GM10248 (cell line): ENCODE results near the gene CRYAA.

Experiments
- CTCF ChIA-PET: fragments of 300-600 bp; sonication (Branson Sonifier 250); formaldehyde crosslinking; extraction: SDS; loops from one replicate; lab custom pipeline; 2021; ENCODE audit warnings: antibody characterized with exemption; lab: Yijun Ruan, JAX
- POLR2A ChIA-PET: fragments of 350-650 bp; sonication (Branson Sonifier 250); formaldehyde crosslinking; extraction: SDS; loops from one replicate; lab custom pipeline; 2020; ENCODE audit warnings: antibody characterized with exemption; lab: Yijun Ruan, JAX
- DNase-seq: peaks from one replicate; pipeline ENCODE4 v3.0.0; 2012; ENCODE audit errors: extremely low spot score
- TF ChIP-seq, protein P1 (sequence below): IDR thresholded peaks from 2 replicates; pipeline ENCODE4 v1.5.1; 2012; ENCODE audit warnings: mild to moderate bottlenecking, low read depth; ENCODE audit errors: extremely low read depth, missing control alignments, control extremely low read depth

The CRYAA gene

DNA sequence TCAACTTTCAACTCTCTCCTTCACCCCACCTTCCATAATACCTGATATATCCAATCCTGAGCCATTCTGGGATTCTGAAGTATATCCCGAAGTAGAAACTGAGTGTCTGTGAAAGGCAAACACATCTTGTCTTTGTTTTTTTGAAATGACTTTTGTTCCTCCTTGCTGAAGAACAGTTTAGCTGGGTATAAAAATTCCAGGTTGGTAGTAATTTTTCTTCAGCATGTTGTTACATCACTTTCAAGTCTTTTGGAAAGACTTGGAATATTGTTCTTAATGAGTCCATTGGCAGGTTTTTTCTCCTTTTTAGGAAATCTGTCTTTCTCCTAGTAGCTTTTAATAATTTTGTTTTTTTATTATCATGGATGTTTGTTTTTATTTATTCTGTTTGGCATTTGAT, 32.7 kb downstream of the CRYAA start:
- CTCF ChIA-PET, result interaction anchor here (1.5 kb wide), 1 partner anchor 444 kb away, joined by 3 read pairs; no protein-coding TSS in a partner anchor

DNA sequence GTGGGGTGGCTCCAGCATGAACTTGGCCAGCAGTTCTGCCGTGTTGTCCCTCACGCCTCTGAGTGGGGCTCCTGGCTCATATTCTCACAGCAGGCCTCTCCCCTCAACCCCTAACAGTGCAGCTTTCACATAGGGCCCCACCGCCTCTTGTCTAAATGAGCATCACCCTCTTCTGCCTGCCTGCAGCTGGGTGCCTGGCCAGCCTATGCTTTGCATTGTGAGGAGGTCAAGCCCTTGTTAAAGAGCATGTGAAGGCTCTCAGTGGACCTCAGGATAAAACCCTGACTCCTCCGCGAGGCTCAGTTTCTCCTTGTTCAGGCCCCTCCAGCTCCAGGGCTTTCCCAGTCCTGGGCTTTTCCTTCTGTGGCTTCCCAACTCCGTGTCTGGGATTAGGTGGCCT, 34.8 kb downstream of the CRYAA start:
- ChIA-PET CTCF (no interaction called here), POLR2A (no interaction called here)
- TF ChIP-seq, protein P1, sequence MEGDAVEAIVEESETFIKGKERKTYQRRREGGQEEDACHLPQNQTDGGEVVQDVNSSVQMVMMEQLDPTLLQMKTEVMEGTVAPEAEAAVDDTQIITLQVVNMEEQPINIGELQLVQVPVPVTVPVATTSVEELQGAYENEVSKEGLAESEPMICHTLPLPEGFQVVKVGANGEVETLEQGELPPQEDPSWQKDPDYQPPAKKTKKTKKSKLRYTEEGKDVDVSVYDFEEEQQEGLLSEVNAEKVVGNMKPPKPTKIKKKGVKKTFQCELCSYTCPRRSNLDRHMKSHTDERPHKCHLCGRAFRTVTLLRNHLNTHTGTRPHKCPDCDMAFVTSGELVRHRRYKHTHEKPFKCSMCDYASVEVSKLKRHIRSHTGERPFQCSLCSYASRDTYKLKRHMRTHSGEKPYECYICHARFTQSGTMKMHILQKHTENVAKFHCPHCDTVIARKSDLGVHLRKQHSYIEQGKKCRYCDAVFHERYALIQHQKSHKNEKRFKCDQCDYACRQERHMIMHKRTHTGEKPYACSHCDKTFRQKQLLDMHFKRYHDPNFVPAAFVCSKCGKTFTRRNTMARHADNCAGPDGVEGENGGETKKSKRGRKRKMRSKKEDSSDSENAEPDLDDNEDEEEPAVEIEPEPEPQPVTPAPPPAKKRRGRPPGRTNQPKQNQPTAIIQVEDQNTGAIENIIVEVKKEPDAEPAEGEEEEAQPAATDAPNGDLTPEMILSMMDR, result no peak
- DNase-seq, result no peak

More for the DNA sequence above, 32.7 kb downstream of the CRYAA start:
- DNase-seq, result no peak
- TF ChIP-seq, protein P1, result no peak
- POLR2A ChIA-PET, result no interaction called here

DNA sequence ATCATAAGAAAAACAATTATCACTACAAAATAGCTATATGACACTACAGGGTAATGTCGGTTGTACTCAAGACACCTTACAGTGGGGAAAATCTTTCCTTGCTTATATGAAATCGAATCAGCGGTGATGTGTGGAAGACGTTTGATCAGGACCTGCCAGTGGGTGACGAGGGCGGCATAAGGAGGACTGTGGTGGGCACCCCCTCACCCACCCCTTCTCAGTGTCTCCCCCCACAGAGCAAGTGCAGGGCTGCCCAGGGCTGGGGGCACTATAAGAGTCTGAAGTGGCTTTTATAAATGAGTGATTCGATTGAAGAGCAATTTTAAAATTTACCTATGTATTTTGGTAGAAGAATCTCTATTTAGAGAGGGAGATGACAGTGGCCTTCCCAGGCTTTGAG, 35.8 kb downstream of the CRYAA start:
- ChIA-PET CTCF (no interaction called here), POLR2A (no interaction called here)
- DNase-seq, result no peak
- TF ChIP-seq, protein P1, result no peak

DNA sequence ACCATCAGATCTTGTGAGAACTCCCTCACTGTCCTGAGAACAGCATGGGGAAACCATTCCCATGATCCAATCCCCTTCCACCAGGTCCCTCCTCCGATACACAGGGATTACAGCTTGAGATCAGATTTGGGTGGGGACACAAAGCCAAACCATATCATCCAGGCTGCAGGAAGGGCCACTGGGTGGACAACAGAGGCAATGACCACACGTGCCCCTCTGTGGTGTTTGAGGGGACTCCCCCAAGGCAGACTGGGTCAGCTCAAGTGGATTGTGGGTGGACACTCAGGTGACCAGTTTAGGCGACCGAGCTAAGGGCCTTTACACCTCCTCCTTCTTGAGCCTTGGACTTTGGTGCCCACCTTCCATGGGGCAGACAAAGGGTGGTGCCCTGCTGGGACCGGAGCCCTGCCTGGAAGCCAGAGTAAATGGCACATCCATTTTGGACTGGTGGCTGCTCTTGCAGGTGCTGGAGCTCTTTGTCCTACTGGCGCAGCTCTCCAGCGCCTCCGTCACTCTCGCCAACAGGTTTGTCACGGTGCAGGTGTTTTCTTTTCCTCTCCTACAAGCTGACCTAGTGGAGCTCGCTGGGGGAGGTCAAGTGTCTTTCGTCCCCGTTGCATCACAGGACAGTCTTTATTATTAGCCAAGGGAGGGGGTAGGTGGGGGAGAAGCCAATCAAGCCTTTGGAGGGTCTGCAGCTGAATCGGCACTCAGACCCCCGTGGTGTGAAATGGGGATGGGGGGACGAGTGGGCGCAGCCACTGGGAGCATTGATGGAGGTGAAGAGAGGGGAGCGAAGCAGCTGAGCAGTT, 37.6 kb downstream of the CRYAA start:
- POLR2A ChIA-PET, result no interaction called here
- DNase-seq, result no peak
- TF ChIP-seq, protein P1, result no peak
- CTCF ChIA-PET, result no interaction called here

DNA sequence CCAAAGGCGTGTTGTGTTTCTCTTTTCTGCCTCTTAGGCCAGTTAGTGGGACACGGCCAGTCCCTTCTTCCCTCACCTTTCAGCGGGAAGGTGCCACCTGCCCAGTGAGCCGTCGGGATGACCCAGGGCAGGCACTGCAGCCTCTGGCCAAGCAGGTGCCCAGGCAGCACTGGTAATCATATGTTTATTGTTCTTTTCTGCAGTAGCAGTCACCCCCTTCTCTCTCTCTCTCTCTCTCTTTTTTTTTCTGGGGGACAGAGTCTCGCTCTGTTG, 38.2 kb downstream of the CRYAA start:
- POLR2A ChIA-PET, result no interaction called here
- DNase-seq, result no peak
- TF ChIP-seq, protein P1, result no peak
- CTCF ChIA-PET, result no interaction called here

DNA sequence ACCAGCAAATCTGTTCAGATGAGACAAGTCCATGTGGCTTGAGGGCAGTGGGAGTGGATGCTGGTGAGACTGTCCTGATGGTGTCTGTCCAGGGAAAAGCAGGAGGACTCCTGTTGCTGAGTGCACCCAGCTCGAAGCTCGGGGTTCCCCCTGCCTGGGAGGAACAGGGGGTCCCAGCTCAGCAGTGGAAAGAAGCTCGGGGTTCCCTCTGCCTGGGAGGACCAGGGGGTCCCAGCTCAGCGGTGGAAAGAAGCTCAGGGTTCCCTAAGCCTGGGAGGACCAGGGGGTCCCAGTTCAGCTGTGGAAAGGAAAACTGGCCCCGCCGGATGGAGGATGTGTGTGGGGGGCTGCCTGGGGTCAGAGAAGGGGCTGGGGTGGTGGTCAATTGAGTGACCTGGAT, 39.1 kb downstream of the CRYAA start:
- TF ChIP-seq, protein P1, result no peak
- ChIA-PET CTCF (interaction anchor here (1.3 kb wide), 1 partner anchor 62 kb away, joined by 3 read pairs; no protein-coding TSS in a partner anchor), POLR2A (no interaction called here)
- no peak for DNase-seq
